SK-N-SH (cell line): ENCODE results near the gene DUSP16. TPM values are rescaled to one million over a fixed set of nuclear protein-coding genes. Genes with fewer than 3 reads are reported as not detected.

Experiments
- CTCF ChIA-PET: fragments of 300-600, 350-600 bp; formaldehyde crosslinking; extraction: SDS; loops from one replicate; lab custom pipeline; 2021; lab: Yijun Ruan, JAX
- POLR2A ChIA-PET: fragments of 350-600 bp; sonication (Branson Sonifier 250); formaldehyde crosslinking; extraction: SDS; loops from one replicate; lab custom pipeline; 2020; ENCODE audit warnings: antibody characterized with exemption, inconsistent platforms; lab: Yijun Ruan, JAX
- DNase-seq: peaks from one replicate; pipeline ENCODE4 v3.0.0; 2012
- H2AFZ ChIP-seq: fragments of 200-600 bp; sonication (generic); 2 replicates; pipeline ENCODE4 v1.8.1; 2016; ENCODE audit warnings: antibody characterized with exemption, mild to moderate bottlenecking, low read depth
- H3F3A ChIP-seq: fragments of 200-600 bp; sonication (generic); replicated peaks from 2 replicates; pipeline ENCODE3; 2016; ENCODE audit warnings: antibody characterized with exemption, mild to moderate bottlenecking; ENCODE audit not compliant: insufficient read depth
- H3K27ac ChIP-seq, 2 experiments: fragments of 200-500 bp in 1 of 2; fragments of 200-600 bp in 1 of 2; sonication (Bioruptor generic) in 1 of 2; sonication (generic), shearing (Covaris generic) in 1 of 2; 2 replicates each; pipeline versions ENCODE4 v1.5.1 to v1.6.1; 2014 to 2016; ENCODE audit warnings: low read depth in 2 of 2, inconsistent platforms in 1 of 2, low read length in 1 of 2, mild to moderate bottlenecking in 1 of 2, mixed read lengths in 1 of 2
- H3K27me3 ChIP-seq: fragments of 200-600 bp; sonication (generic), shearing (Covaris generic); 2 replicates; pipeline ENCODE4 v1.6.1; 2016; ENCODE audit warnings: mixed run types; ENCODE audit not compliant: insufficient read depth
- H3K36me3 ChIP-seq, 2 experiments: fragments of 200-500 bp in 1 of 2; fragments of 200-600 bp in 1 of 2; sonication (Bioruptor generic) in 1 of 2; sonication (generic) in 1 of 2; replicated peaks in 1 of 2; 2 replicates each; pipeline versions ENCODE3 to v1.5.1; 2014 to 2016; ENCODE audit warnings: low read length in 1 of 2, mild to moderate bottlenecking in 1 of 2; ENCODE audit not compliant: insufficient read depth in 2 of 2, control insufficient read depth in 1 of 2
- H3K4me1 ChIP-seq, 2 experiments: fragments of 200-500 bp in 1 of 2; fragments of 200-600 bp in 1 of 2; sonication (Bioruptor generic) in 1 of 2; sonication (generic), shearing (Covaris generic) in 1 of 2; 2 replicates each; pipeline versions ENCODE4 v1.5.1 to v1.6.1; 2014 to 2016; ENCODE audit warnings: low read depth in 1 of 2, low read length in 1 of 2, mixed run types in 1 of 2; ENCODE audit not compliant: insufficient read depth in 2 of 2, control insufficient read depth in 1 of 2
- H3K4me2 ChIP-seq: fragments of 200-600 bp; sonication (generic), shearing (Covaris generic); 2 replicates; pipeline ENCODE4 v1.6.1; 2017; ENCODE audit warnings: mixed run types
- H3K4me3 ChIP-seq, 2 experiments: fragments of 200-500 bp in 1 of 2; fragments of 200-600 bp in 1 of 2; sonication (Bioruptor generic) in 1 of 2; sonication (generic), shearing (Covaris generic) in 1 of 2; 2 replicates each; pipeline versions ENCODE4 v1.5.1 to v1.8.1; 2014 to 2016; ENCODE audit warnings: low read depth in 2 of 2, inconsistent platforms in 1 of 2, low read length in 1 of 2, mild to moderate bottlenecking in 1 of 2, mixed read lengths in 1 of 2, moderate library complexity in 1 of 2
- H3K79me2 ChIP-seq: fragments of 200-600 bp; sonication (generic); 2 replicates; pipeline ENCODE4 v1.8.1; 2017; ENCODE audit warnings: mild to moderate bottlenecking; ENCODE audit not compliant: insufficient read depth
- H3K9ac ChIP-seq: fragments of 200-600 bp; sonication (generic); 2 replicates; pipeline ENCODE4 v1.6.1; 2017; ENCODE audit warnings: mixed run types
- H3K9me2 ChIP-seq: fragments of 200-600 bp; sonication (generic); 2 replicates; pipeline ENCODE4 v1.6.1; 2017; ENCODE audit warnings: mixed run types
- H3K9me3 ChIP-seq: fragments of 200-600 bp; sonication (generic); 2 replicates; pipeline ENCODE4 v1.6.1; 2017; ENCODE audit warnings: mixed run types, mild to moderate bottlenecking, moderate library complexity
- H4K20me1 ChIP-seq: fragments of 200-600 bp; sonication (generic); 2 replicates; pipeline ENCODE4 v1.6.1; 2017; ENCODE audit warnings: mild to moderate bottlenecking, mixed run types; ENCODE audit not compliant: insufficient read depth
- CHD2 ChIP-seq: fragments of 150-350 bp; IDR thresholded peaks from 2 replicates; pipeline ENCODE4 v1.6.1; 2018; ENCODE audit warnings: low read length; ENCODE audit not compliant: partially characterized antibody
- ELF1 ChIP-seq: IDR thresholded peaks from 2 replicates; pipeline ENCODE4 v1.4.0; 2012
- MEF2A ChIP-seq: IDR thresholded peaks from 2 replicates; pipeline ENCODE4 v1.4.0; 2012; ENCODE audit warnings: low read depth, borderline replicate concordance
- MXI1 ChIP-seq: IDR thresholded peaks from 2 replicates; pipeline ENCODE4 v1.6.1; 2012; ENCODE audit warnings: mild to moderate bottlenecking, low read depth, low read length, improper control_type of control experiment
- PBX3 ChIP-seq: IDR thresholded peaks from 2 replicates; pipeline ENCODE4; 2012
- POLR2AphosphoS5 ChIP-seq: IDR thresholded peaks from 2 replicates; pipeline ENCODE4 v1.6.1; 2012; ENCODE audit warnings: low read depth, low read length
- REST ChIP-seq: IDR thresholded peaks from 2 replicates; pipeline ENCODE4 v1.6.1; 2012; ENCODE audit warnings: mild to moderate bottlenecking, low read depth, low read length, moderate library complexity
- SIN3A ChIP-seq: IDR thresholded peaks from 2 replicates; pipeline ENCODE4 v1.6.1; 2012; ENCODE audit warnings: low read depth, mild to moderate bottlenecking, low read length, moderate library complexity, borderline replicate concordance
- SMC3 ChIP-seq: IDR thresholded peaks from 2 replicates; pipeline ENCODE4 v1.6.1; 2012; ENCODE audit warnings: low read depth, low read length, improper control_type of control experiment
- TAF1 ChIP-seq: IDR thresholded peaks from 2 replicates; pipeline ENCODE4 v1.6.1; 2012; ENCODE audit warnings: low read depth, mild to moderate bottlenecking, low read length, moderate library complexity, borderline replicate concordance
- YY1 ChIP-seq: IDR thresholded peaks from 2 replicates; pipeline ENCODE4 v1.4.0; 2012; ENCODE audit warnings: low read depth, mild to moderate bottlenecking
- ZBTB33 ChIP-seq: IDR thresholded peaks from 2 replicates; pipeline ENCODE4 v1.4.0; 2012; ENCODE audit warnings: low read depth, borderline replicate concordance
- WGBS: methylation state at CpG from one replicate; pipeline ENCODE4 v1.1.6; 2017; ENCODE audit warnings: low lambda C conversion rate; 5-methylcytosine and 5-hydroxymethylcytosine counted together
- polyA plus RNA-seq, 3 experiments: library from polyadenylated mRNA; depleted of rRNA; stranded (reverse); fragments of >200 nt; gene quantifications; 2 replicates each; pipeline ENCODE4 v1.2.3, GENCODE V29; 2012

Gene DUSP16
- polyA plus RNA-seq, 1 of the 3 experiments (the other 2 are of a cell fraction): 7.1 TPM

GRCh38 chr12:12450043-12450471 lies 112.6 kb downstream of the DUSP16 start:
- H3K79me2 ChIP-seq: no peaks in the 10 kb centered on the region
- DNase-seq: no peak
- TF ChIP-seq ZBTB33 (no peak), REST (no peak), CHD2 (no peak), YY1 (no peak), POLR2AphosphoS5 (no peak), ELF1 (no peak), SIN3A (no peak), MXI1 (no peak), PBX3 (no peak), MEF2A (no peak), TAF1 (no peak), SMC3 (no peak)
- 97% methylated on average over 2 of the region's 2 CpGs for WGBS
- no peaks in the 10 kb centered on the region for H3K9me3 ChIP-seq
- H2AFZ ChIP-seq: no peak overlapping the region
- no peaks in the 10 kb centered on the region; a peak in 2 of 4 replicates for H3K4me1 ChIP-seq
- no peak overlapping the region for H3K4me2 ChIP-seq
- ChIA-PET CTCF (interaction anchor here (1.3 kb wide), 1 partner anchor 15 kb away, joined by 3 read pairs; no protein-coding TSS in a partner anchor), POLR2A (no interaction called here)
- H3K9me2 ChIP-seq: no peaks in the 10 kb centered on the region
- H4K20me1 ChIP-seq: no peaks in the 10 kb centered on the region
- no peak overlapping the region for H3K27ac ChIP-seq
- H3F3A ChIP-seq: no peaks in the 10 kb centered on the region
- no peaks in the 10 kb centered on the region for H3K36me3 ChIP-seq
- no peak overlapping the region for H3K9ac ChIP-seq
- H3K27me3 ChIP-seq: no peaks in the 10 kb centered on the region
- H3K4me3 ChIP-seq: no peak overlapping the region
